GM23248 (cell line): Measurements from ENCODE around the gene CDH13. TPM values are rescaled to one million over a fixed set of nuclear protein-coding genes. Genes with fewer than 3 reads are reported as not detected.

Source experiments
- DNase-seq: peaks from one replicate; pipeline ENCODE4 v3.0.0-alpha.2; 2015
- H2AFZ ChIP-seq: fragments of 200-600 bp; sonication (generic); 2 replicates; pipeline ENCODE4 v1.6.1; 2016; ENCODE audit warnings: antibody characterized with exemption
- H3F3A ChIP-seq: fragments of 200-600 bp; sonication (generic); 2 replicates; pipeline ENCODE4 v1.6.1; 2016; ENCODE audit warnings: mild to moderate bottlenecking, antibody characterized with exemption, mixed run types; ENCODE audit not compliant: insufficient read depth
- H3K27ac ChIP-seq: fragments of 200-600 bp; sonication (generic); 2 replicates; pipeline ENCODE4 v1.5.1; 2016; ENCODE audit warnings: mild to moderate bottlenecking
- H3K27me3 ChIP-seq: fragments of 200-600 bp; sonication (generic); replicated peaks from 2 replicates; pipeline ENCODE4 v1.6.1; 2016; ENCODE audit warnings: mild to moderate bottlenecking; ENCODE audit not compliant: insufficient read depth
- H3K36me3 ChIP-seq: fragments of 200-600 bp; sonication (generic); 2 replicates; pipeline ENCODE4 v1.6.1; 2016; ENCODE audit warnings: low read depth, mild to moderate bottlenecking
- H3K4me1 ChIP-seq: fragments of 200-600 bp; sonication (generic); 2 replicates; pipeline ENCODE4 v1.6.1; 2016; ENCODE audit warnings: mild to moderate bottlenecking; ENCODE audit not compliant: insufficient read depth
- H3K4me2 ChIP-seq: fragments of 200-600 bp; sonication (generic); one replicate; pipeline ENCODE4 v1.6.1; 2016; ENCODE audit warnings: mild to moderate bottlenecking; ENCODE audit not compliant: unreplicated experiment
- H3K4me3 ChIP-seq: fragments of 200-600 bp; sonication (generic); 2 replicates; pipeline ENCODE4 v1.5.1; 2016; ENCODE audit warnings: mild to moderate bottlenecking
- H3K79me2 ChIP-seq: fragments of 200-600 bp; sonication (generic); 2 replicates; pipeline ENCODE4 v1.6.1; 2016; ENCODE audit warnings: mild to moderate bottlenecking; ENCODE audit not compliant: insufficient read depth
- H3K9ac ChIP-seq: fragments of 200-600 bp; sonication (generic); 2 replicates; pipeline ENCODE4 v1.6.1; 2016; ENCODE audit warnings: mild to moderate bottlenecking
- H3K9me2 ChIP-seq: fragments of 200-600 bp; sonication (generic); 2 replicates; pipeline ENCODE4 v1.6.1; 2016; ENCODE audit warnings: mixed run types, mild to moderate bottlenecking, moderate library complexity; ENCODE audit not compliant: insufficient read depth
- H3K9me3 ChIP-seq: fragments of 200-600 bp; sonication (generic); one replicate; pipeline ENCODE4 v1.6.1; 2017; ENCODE audit warnings: low read depth
- H4K20me1 ChIP-seq: fragments of 200-600 bp; sonication (generic); 2 replicates; pipeline ENCODE4 v1.6.0; 2016; ENCODE audit not compliant: insufficient read depth
- EZH2 ChIP-seq: fragments of 200-600 bp; sonication (generic); IDR thresholded peaks from 2 replicates; pipeline ENCODE4 v1.6.1; 2018; ENCODE audit warnings: antibody characterized with exemption, mild to moderate bottlenecking; ENCODE audit not compliant: insufficient read depth, poor library complexity, severe bottlenecking
- EZH2phosphoT487 ChIP-seq: fragments of 200-600 bp; sonication (generic); IDR thresholded peaks from 2 replicates; pipeline ENCODE4 v1.6.1; 2018; ENCODE audit warnings: antibody characterized with exemption, moderate library complexity, mild to moderate bottlenecking, low read depth; ENCODE audit not compliant: insufficient read depth
- WGBS, 2 experiments: methylation state at CpG; one replicate each; pipeline ENCODE4 v1.1.6; 2015 to 2017; ENCODE audit warnings: low lambda C conversion rate in 2 of 2, low coverage in 1 of 2; ENCODE audit errors: missing lambda C conversion rate in 2 of 2; 5-methylcytosine and 5-hydroxymethylcytosine counted together
- in situ Hi-C: fragments of 300-500 bp; cut with MboI; formaldehyde crosslinking; loops from 2 replicates; pipeline ENCODE4 v1.15.0; 2020
- polyA plus RNA-seq: library from polyadenylated mRNA; unstranded; fragments of >200 nt; fragmentation: Nextera tagmentation; extraction: Ambion mirVana; gene quantifications from 2 replicates; pipeline ENCODE4 v1.2.1, GENCODE V29; 2016
- total RNA-seq: library from RNA; depleted of rRNA; stranded (reverse); fragments of >200 nt; shearing (Covaris generic); gene quantifications from 2 replicates; pipeline ENCODE4 v1.2.3, GENCODE V29; 2014

Gene CDH13
- total and polyA plus RNA-seq, 2 experiments from 2014 or later: 51.0 to 52.8 TPM

DNA sequence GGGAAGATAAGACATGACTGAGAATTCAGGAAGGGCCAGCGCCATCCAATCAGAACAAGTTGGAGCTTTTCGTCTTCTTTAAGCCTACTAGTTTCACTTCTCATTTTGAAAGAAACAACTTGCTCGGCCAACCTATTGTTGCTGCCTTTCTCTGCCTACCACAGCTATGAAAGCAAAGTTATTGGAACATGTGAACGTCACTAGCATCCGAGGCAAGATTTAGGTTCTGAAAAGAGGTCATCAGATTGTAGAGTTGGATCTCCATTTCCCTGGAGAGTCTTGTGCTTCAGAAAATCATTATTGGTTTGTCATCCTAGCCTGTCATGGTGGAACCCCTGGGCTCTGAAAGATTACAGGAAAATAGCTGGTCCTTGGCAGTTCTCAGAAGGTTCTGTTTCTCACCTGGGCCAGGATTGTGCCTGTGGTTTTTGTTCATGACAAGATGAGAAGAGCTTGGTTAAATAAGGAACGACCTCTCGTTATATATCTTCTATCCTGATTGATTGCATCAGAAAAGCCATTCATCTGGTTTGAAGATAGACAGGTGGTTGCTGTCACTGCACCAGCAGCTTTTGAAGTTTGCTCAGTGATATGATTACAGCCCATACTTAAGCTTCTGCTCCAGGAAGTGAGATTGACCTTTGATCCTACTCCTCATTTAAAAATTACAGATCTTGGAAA lies 25.3 kb downstream of the CDH13 start:
- Histone ChIP-seq H3K27ac (no peak overlapping the region), H3K4me3 (no peak overlapping the region), H3K79me2 (peaks cover 20% of the 10 kb centered on the region), H4K20me1 (no peaks in the 10 kb centered on the region), H3K27me3 (no peaks in the 10 kb centered on the region), H3K9ac (no peak overlapping the region), H3K4me1 (peaks cover 48% of the 10 kb centered on the region), H3K36me3 (no peaks in the 10 kb centered on the region), H3F3A (peaks cover 20% of the 10 kb centered on the region; the same call in 1 of the 2 replicates), H3K9me3 (no peaks in the 10 kb centered on the region), H3K9me2 (peaks cover 4% of the 10 kb centered on the region; the same call in 1 of the 2 replicates), H3K4me2 (no peak overlapping the region), H2AFZ (no peak overlapping the region)
- TF ChIP-seq EZH2phosphoT487 (no peak), EZH2 (no peak)
- 86 to 88% methylated on average over 7 of the region's 7 CpGs for WGBS, 2 experiments
- no peak for DNase-seq
- in situ Hi-C loops: no loop called here

DNA sequence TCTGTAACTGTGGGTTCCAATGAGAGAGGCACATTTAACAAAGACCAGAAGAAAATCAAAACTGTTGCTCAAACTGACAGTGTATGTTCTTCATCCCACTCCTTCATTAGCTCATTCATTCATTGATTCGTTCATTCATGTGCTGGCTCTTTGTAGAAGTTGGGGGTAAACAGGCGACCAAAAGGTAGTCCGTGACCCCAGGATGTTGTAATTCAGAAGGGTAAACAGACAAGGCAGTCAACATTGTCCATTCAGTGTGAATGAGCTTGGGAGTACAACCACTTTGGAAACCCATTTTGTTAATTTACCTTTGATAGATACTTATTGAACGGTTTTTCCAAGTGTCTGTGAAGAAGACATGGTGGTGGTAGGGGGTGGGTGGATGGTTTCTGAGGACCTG lies 26.1 kb downstream of the CDH13 start:
- Histone ChIP-seq H3K79me2 (peaks cover 20% of the 10 kb centered on the region), H3K9ac (no peak overlapping the region)

DNA sequence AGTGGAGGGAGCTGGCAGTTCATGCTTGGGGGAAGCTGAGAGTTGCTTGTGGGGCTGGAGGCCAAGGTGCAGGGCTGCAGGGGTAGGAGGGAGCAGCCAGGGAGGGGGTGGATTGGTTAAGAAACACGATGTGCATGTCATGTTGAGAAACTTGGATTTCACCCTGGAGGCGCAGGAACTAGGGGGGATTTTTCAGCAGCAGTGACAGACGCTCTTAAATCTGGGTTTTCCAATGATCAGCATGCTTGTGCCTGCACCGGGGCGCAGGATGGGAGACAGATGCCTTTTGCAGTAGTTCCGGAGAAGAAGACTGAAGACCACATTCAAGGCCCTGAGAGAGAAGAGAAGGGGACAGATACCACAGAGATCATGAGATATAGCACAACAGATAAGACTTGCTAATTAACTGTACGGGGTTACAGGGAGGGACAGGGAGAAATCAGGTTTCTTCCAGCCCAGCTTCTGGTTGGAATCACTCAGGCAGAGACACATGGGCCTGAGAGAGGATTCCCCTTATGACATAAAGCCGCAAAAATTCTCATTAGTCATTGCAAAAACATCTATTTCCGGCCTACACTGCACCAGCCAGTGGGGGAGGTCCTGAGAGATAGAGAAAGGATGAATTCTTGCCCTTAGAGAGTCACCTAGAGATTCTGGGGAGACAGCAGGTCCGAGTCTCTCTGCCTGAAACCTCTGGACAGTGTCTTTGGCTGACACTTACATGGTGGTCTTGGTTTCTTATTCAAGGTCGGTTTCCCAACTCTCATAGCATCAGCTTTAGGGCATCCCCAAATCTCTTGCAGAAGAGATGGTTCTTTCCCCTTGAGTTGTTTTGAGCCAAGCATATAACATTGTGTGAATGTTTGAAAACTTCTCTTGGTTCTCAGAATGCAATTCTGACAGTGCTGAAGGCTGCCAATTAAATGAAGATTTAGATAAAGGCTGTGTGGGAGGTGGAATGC lies 27.1 kb downstream of the CDH13 start:
- H3K27ac ChIP-seq: peak overlapping the region; percentile 77
- no peaks in the 10 kb centered on the region for H4K20me1 ChIP-seq
- peaks cover 5% of the 10 kb centered on the region; the same call in 1 of the 2 replicates for H3K9me2 ChIP-seq
- peaks cover 22% of the 10 kb centered on the region; the same call in 1 of the 2 replicates for H3F3A ChIP-seq
- in situ Hi-C loops: no loop called here
- peak overlapping the region; percentile 63; the same call in 1 of the 2 replicates for H2AFZ ChIP-seq
- H3K4me1 ChIP-seq: peaks cover 56% of the 10 kb centered on the region
- peak overlapping the region; percentile 55 for H3K4me3 ChIP-seq
- peak overlapping the region; percentile 71 for H3K9ac ChIP-seq
- peaks cover 20% of the 10 kb centered on the region for H3K79me2 ChIP-seq
- H3K27me3 ChIP-seq: no peaks in the 10 kb centered on the region
- peak; percentile 91 for DNase-seq
- H3K4me2 ChIP-seq: peak overlapping the region; percentile 90
- WGBS, 2 experiments: 23 to 32% methylated on average over 11 of the region's 11 CpGs
- TF ChIP-seq EZH2phosphoT487: no peak
- TF ChIP-seq EZH2: no peak
- H3K36me3 ChIP-seq: no peaks in the 10 kb centered on the region
- H3K9me3 ChIP-seq: no peaks in the 10 kb centered on the region

More for the DNA sequence above, 26.1 kb downstream of the CDH13 start:
- Histone ChIP-seq H4K20me1 (no peaks in the 10 kb centered on the region), H2AFZ (no peak overlapping the region), H3K36me3 (no peaks in the 10 kb centered on the region), H3K4me1 (peaks cover 55% of the 10 kb centered on the region), H3F3A (peaks cover 22% of the 10 kb centered on the region; the same call in 1 of the 2 replicates), H3K27ac (no peak overlapping the region), H3K4me3 (no peak overlapping the region), H3K27me3 (no peaks in the 10 kb centered on the region), H3K4me2 (peak overlapping the region; percentile 90), H3K9me3 (no peaks in the 10 kb centered on the region), H3K9me2 (peaks cover 5% of the 10 kb centered on the region; the same call in 1 of the 2 replicates)
- 82 to 84% methylated on average over 4 of the region's 4 CpGs for WGBS, 2 experiments
- TF ChIP-seq EZH2 (no peak), EZH2phosphoT487 (no peak)
- in situ Hi-C loops: no loop called here
- no peak for DNase-seq

DNA sequence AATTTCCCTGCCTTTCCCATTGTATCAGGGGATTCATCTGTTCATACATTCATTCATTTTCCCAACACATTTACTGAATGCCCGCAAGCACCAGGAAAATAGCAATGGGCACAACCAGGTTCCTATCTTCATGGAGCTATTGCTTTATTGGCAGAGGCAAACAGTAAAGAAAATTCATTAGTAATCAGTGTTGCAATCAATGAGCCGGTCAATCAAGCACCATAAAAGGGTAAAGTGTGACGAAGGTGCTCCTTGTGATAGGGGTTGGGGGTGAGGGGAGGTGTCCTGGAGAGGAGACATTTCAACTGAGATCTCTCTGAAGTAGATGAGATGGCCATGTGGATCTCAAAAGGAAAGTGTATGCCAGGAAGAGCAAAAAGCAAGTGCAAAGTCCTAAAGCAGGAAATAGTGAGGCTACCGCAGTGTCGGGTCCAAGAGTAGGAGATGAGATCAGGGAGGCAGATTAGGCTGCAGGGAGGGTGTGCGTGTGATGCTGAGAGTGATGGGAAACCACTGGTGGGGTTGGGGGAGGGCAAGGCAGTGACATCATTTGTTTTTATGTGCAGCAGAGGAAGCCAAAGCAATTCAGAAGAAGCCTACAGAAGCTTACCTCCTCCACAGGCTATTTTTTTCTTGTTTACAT lies 28.4 kb downstream of the CDH13 start:
- DNase-seq: peak; percentile 72
- TF ChIP-seq EZH2 (no peak), EZH2phosphoT487 (no peak)
- no peaks in the 10 kb centered on the region for H3K9me3 ChIP-seq
- no peaks in the 10 kb centered on the region for H4K20me1 ChIP-seq
- peak overlapping the region; percentile 90 for H3K4me2 ChIP-seq
- WGBS, 2 experiments: 50 to 58% methylated on average over 6 of the region's 6 CpGs
- peak overlapping the region; percentile 37 for H3K27ac ChIP-seq
- H2AFZ ChIP-seq: no peak overlapping the region
- H3F3A ChIP-seq: peaks cover 22% of the 10 kb centered on the region; the same call in 1 of the 2 replicates
- no peaks in the 10 kb centered on the region for H3K27me3 ChIP-seq
- peaks cover 61% of the 10 kb centered on the region for H3K4me1 ChIP-seq
- H3K79me2 ChIP-seq: peaks cover 14% of the 10 kb centered on the region
- H3K9me2 ChIP-seq: peaks cover 5% of the 10 kb centered on the region; the same call in 1 of the 2 replicates
- in situ Hi-C loops: no loop called here
- H3K4me3 ChIP-seq: no peak overlapping the region
- no peaks in the 10 kb centered on the region for H3K36me3 ChIP-seq
- no peak overlapping the region for H3K9ac ChIP-seq
